Measurements from ENCODE around the gene LMX1B.

The LMX1B gene

DNA sequence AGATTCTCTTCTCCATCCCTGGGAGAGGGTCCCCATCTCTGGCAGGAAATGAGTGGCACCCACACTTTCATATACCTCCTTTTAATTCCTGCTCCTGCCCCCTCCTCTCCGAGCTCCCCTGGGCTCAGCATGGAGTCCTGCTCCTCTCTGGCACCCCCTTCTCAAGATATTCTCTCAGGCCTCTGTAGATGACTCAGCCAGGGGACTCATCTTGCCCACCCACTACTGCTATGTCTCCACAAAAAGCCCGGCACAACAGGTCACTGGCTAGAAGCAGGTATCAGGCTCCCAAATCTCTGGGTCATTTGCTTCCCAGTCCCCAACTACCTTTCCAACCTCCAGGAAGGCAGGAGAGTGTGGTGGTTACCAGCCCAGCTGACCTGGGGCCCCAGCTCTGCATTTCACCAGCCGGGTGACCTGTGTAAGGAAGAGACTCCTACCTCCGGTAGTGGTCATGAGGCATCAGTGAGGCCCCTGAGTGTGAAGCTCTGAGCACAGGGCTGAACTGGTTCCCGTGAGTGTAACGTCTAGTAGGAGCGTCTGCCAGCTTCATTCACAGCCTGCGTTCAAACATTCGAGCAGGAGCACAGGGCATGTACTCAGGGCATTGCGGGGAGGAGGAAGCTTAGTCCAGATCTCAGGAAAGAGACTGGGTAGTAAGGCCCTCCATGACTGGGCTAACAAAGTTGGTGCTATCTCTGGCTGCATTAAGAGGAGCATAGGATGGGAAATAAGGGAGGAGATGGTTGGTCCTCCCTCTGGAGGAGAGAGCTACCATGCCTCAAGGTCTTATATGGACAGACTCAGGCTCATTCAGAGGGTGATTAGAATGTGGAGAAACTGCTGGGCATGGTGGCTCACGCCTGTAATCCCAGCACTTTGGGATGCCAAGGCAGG is 63.7 kb downstream of the LMX1B start:
- Histone ChIP-seq H3K4me1 (ENCODE audit: control insufficient read depth, insufficient read depth, low read length) (no peaks in the 10 kb centered on the region), H3K9me3 (ENCODE audit: control insufficient read depth, low read length) (no peaks in the 10 kb centered on the region), H3K36me3 (ENCODE audit: control insufficient read depth, insufficient read depth, low read length, severe bottlenecking) (no peaks in the 10 kb centered on the region), H3K27me3 (replicated peaks; ENCODE audit: control insufficient read depth, insufficient read depth, low read length) (peaks cover 55% of the 10 kb centered on the region), H3K9ac (ENCODE audit: low read length) (no peak overlapping the region), H3K4me3 (ENCODE audit: low read length) (no peak overlapping the region)
- no peak for DNase-seq (ENCODE audit: low read depth)

DNA sequence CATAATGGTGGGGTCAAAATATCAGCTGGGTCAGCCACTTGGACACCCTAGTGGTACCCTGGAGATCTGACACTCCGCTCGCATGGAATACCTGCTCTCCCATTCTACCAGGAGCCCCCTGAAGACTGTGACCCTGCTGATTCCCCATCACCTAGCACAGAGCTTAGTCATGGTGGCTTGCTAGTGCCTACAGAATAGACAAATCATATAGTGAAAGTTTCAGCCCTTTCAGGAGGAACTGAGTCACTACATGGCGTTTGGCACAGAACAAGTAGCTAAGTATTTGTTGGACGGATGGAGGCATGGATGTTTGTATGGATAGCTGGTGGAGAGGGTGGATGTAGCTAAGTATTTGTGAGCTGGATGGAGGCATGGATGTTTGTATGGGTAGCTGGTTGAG is 65.3 kb downstream of the LMX1B start:
- no peaks in the 10 kb centered on the region for H3K9me3 ChIP-seq (ENCODE audit: control insufficient read depth, low read length)
- no peaks in the 10 kb centered on the region for H3K4me1 ChIP-seq (ENCODE audit: control insufficient read depth, insufficient read depth, low read length)
- peaks cover 48% of the 10 kb centered on the region for H3K27me3 ChIP-seq (replicated peaks; ENCODE audit: control insufficient read depth, insufficient read depth, low read length)
- DNase-seq (ENCODE audit: low read depth): no peak
- H3K9ac ChIP-seq (ENCODE audit: low read length): no peak overlapping the region
- H3K36me3 ChIP-seq (ENCODE audit: control insufficient read depth, insufficient read depth, low read length, severe bottlenecking): no peaks in the 10 kb centered on the region
- H3K4me3 ChIP-seq (ENCODE audit: low read length): no peak overlapping the region

DNA sequence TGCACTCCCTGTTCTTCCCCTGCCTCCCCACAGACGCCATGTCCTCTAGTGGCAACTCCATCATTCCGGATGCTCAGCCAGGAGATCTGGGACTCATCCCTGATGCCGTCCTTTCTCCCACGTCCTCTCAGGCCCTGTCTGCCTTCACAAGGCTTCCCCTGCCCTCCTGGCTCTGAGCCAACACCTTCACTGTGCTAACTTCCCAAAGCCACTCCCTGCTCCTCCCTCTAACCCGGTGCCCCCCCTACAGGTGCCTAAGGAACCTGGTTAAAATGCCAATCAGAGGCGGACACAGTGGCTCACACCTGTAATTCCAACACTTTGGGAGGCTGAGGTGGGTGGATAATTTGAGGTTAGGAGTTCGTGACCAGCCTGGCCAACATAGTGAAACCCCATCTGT is 67.6 kb downstream of the LMX1B start:
- Histone ChIP-seq H3K27me3 (replicated peaks; ENCODE audit: control insufficient read depth, insufficient read depth, low read length) (peaks cover 43% of the 10 kb centered on the region), H3K4me3 (ENCODE audit: low read length) (no peak overlapping the region)
- no peak for DNase-seq (ENCODE audit: low read depth)

DNA sequence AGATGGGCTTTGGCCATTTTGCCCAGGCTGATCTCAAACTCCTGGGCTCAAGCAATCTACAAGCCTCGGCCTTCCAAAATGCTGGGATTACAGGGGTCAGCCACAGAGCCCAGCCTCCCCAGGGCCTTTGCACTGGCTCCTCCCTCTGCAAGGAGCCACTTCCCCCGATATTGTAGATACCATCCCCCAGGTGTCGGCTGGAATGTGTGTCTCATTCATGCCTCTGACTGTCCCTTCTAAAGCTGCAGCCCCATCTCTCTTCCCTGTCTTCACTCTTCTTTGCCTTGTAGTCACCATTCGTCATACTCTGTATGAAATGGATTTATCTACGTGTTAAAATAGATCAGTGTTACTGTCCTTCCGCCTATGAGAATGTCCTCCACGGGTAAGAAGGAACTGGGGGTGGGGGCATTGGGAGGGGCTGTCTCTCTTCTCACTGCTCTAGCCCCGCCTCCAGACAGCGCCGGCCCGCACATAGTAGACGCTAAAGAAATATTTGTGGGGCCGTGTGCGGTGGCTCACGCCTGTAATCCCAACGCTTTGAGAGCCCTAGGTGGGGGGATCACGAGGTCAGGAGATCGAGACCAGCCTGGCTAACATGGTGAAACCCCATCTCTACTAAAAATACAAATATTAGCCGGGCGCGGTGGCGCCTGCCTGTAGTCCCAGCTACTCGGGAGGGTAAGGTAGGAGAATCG is 68.5 kb downstream of the LMX1B start:
- Histone ChIP-seq H3K9me3 (ENCODE audit: control insufficient read depth, low read length) (no peaks in the 10 kb centered on the region), H3K9ac (ENCODE audit: low read length) (no peak overlapping the region), H3K27me3 (replicated peaks; ENCODE audit: control insufficient read depth, insufficient read depth, low read length) (peaks cover 40% of the 10 kb centered on the region), H3K4me3 (ENCODE audit: low read length) (no peak overlapping the region), H3K36me3 (ENCODE audit: control insufficient read depth, insufficient read depth, low read length, severe bottlenecking) (no peaks in the 10 kb centered on the region), H3K4me1 (ENCODE audit: control insufficient read depth, insufficient read depth, low read length) (no peaks in the 10 kb centered on the region)
- no peak for DNase-seq (ENCODE audit: low read depth)

More for the DNA sequence above, 67.6 kb downstream of the LMX1B start:
- Histone ChIP-seq H3K9me3 (ENCODE audit: control insufficient read depth, low read length) (no peaks in the 10 kb centered on the region), H3K4me1 (ENCODE audit: control insufficient read depth, insufficient read depth, low read length) (no peaks in the 10 kb centered on the region), H3K36me3 (ENCODE audit: control insufficient read depth, insufficient read depth, low read length, severe bottlenecking) (no peaks in the 10 kb centered on the region), H3K9ac (ENCODE audit: low read length) (no peak overlapping the region)

DNA sequence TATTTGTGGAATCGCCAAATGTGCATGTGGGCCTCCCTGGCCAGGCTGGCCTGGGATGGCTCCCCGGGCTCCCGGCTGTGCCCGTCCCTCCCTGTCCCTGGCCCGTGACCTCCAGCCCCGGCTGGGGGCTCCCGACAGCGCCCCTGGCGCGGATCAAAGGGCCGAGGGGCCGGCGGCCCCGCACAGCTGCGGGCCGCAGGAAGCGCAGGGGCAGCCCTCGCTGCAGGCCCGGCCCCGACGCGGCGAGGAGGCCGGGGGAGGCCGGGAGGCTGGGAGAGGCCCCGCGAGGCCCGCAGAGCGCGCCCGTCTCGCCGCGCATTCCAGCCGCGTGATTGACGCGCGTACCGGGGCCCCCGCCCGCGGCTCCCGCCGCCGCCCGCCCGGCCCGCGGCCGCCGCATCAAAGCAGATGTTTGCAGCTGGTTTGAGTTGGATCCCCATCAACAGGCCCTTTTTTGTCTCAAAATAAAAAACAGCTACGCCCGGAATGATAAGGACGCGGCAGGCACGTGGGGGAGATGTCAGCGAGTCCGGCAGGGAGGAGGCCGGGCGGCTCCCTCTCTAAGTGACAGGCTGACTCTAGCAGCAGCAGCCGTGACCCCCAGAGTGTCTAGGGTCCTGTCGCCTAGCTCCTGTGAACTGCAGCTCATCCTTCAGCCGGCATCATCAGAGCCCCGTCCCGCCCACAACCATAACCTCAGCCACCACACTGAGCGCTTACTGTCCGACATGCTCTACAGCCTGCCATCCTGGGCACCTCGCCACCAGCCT is 69.4 kb downstream of the LMX1B start:
- no peaks in the 10 kb centered on the region for H3K9me3 ChIP-seq (ENCODE audit: control insufficient read depth, low read length)
- H3K4me1 ChIP-seq (ENCODE audit: control insufficient read depth, insufficient read depth, low read length): no peaks in the 10 kb centered on the region
- H3K36me3 ChIP-seq (ENCODE audit: control insufficient read depth, insufficient read depth, low read length, severe bottlenecking): no peaks in the 10 kb centered on the region
- peaks cover 42% of the 10 kb centered on the region for H3K27me3 ChIP-seq (replicated peaks; ENCODE audit: control insufficient read depth, insufficient read depth, low read length)
- DNase-seq (ENCODE audit: low read depth): peak; percentile 50
- no peak overlapping the region for H3K9ac ChIP-seq (ENCODE audit: low read length)
- no peak overlapping the region for H3K4me3 ChIP-seq (ENCODE audit: low read length)

DNA sequence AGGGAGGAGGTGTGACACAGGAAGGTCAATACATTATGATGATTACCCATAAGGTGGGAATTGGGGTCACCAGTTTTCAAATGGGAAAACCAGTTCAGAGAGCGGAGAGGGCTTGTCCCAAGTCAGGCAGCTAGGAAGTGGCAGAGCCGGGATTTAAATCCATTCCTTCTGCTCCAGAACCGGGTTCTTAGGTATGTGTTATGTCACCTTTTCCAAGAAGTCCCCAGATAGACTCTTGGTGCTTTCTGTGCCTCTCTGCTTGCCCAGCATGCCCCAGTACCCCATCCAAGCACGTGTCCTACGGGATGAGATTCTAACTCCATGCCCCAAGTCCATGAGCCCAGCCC is 69.9 kb downstream of the LMX1B start:
- no peaks in the 10 kb centered on the region for H3K9me3 ChIP-seq (ENCODE audit: control insufficient read depth, low read length)
- H3K36me3 ChIP-seq (ENCODE audit: control insufficient read depth, insufficient read depth, low read length, severe bottlenecking): no peaks in the 10 kb centered on the region
- H3K4me1 ChIP-seq (ENCODE audit: control insufficient read depth, insufficient read depth, low read length): no peaks in the 10 kb centered on the region
- no peak for DNase-seq (ENCODE audit: low read depth)
- H3K27me3 ChIP-seq (replicated peaks; ENCODE audit: control insufficient read depth, insufficient read depth, low read length): peaks cover 45% of the 10 kb centered on the region
- no peak overlapping the region for H3K4me3 ChIP-seq (ENCODE audit: low read length)
- no peak overlapping the region for H3K9ac ChIP-seq (ENCODE audit: low read length)

DNA sequence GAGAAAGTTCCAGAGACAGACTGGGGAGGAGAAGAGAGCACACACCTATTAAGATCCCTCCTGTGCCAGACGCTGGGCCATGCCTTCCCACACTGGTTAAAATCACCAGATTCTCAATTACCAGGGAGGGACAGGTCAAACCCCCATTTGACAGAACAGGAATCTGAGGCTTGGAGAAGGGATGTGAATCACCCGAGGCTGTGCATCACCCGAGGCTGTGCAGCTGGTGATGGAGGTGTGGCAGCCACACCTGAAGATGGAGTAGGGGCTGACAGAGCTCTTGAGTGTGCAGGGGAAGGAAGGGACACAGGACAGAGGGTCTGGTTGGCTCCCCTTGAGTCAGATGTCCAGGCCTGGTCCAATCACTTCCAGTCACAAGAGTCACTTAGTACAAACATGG is 70.6 kb downstream of the LMX1B start:
- Histone ChIP-seq H3K4me3 (ENCODE audit: low read length) (no peak overlapping the region), H3K9ac (ENCODE audit: low read length) (no peak overlapping the region), H3K4me1 (ENCODE audit: control insufficient read depth, insufficient read depth, low read length) (no peaks in the 10 kb centered on the region), H3K36me3 (ENCODE audit: control insufficient read depth, insufficient read depth, low read length, severe bottlenecking) (no peaks in the 10 kb centered on the region), H3K9me3 (ENCODE audit: control insufficient read depth, low read length) (no peaks in the 10 kb centered on the region), H3K27me3 (replicated peaks; ENCODE audit: control insufficient read depth, insufficient read depth, low read length) (peaks cover 52% of the 10 kb centered on the region)
- no peak for DNase-seq (ENCODE audit: low read depth)

DNA sequence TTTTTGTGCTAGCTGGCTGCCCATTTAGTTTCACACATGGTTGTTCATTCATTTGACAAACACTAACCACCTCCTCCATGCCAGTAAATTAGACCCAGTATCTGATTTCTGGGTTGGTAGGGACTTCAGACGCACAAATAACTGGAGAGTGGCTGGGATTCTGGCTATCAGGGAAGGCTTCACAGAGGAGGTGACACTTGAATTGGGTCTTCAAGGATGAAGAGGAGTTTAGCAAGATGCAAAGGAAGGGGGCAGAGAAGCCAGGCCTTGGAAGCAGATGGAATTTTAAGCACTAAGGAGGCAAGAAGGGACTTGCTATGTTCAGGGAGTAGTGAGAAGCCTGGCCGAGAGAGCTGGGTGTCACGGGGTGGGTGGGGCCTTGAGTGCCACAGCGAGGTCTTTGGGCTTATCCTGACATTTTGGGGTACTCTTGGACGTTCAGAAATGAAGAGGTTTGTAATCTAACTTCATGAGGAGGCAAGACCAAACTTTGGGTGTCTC is 71.3 kb downstream of the LMX1B start:
- Histone ChIP-seq H3K27me3 (replicated peaks; ENCODE audit: control insufficient read depth, insufficient read depth, low read length) (peaks cover 57% of the 10 kb centered on the region), H3K4me3 (ENCODE audit: low read length) (no peak overlapping the region), H3K4me1 (ENCODE audit: control insufficient read depth, insufficient read depth, low read length) (no peaks in the 10 kb centered on the region), H3K36me3 (ENCODE audit: control insufficient read depth, insufficient read depth, low read length, severe bottlenecking) (no peaks in the 10 kb centered on the region), H3K9me3 (ENCODE audit: control insufficient read depth, low read length) (no peaks in the 10 kb centered on the region), H3K9ac (ENCODE audit: low read length) (no peak overlapping the region)
- DNase-seq (ENCODE audit: low read depth): no peak

DNA sequence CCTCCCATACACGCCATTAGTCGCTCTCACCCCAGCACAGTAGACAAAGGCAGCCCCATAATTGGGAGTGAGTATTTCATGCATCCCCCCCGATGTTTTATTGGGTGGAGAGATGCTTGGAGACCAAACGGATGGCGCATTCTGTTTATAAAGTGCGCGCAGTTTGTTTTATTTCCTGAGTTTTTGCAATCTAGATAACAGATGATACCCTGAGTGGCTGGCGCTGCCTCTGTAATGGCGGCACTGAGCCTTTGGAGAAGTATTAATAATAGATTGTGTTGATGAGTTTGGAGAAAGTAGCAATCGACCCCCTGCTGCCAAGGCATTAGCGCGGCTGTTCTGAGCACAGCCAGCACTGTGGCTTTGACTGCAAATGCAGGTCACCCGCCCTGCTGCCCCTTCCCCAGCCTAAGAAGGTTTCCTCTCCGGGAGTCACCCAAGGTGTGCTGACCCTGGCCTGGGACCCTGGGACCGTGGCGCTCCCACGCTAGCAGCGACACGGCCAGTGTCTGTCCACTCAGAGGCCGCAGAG is 74.3 kb downstream of the LMX1B start:
- no peak for DNase-seq (ENCODE audit: low read depth)
- H3K27me3 ChIP-seq (replicated peaks; ENCODE audit: control insufficient read depth, insufficient read depth, low read length): peaks cover 65% of the 10 kb centered on the region
- no peaks in the 10 kb centered on the region for H3K9me3 ChIP-seq (ENCODE audit: control insufficient read depth, low read length)
- no peak overlapping the region for H3K4me3 ChIP-seq (ENCODE audit: low read length)
- H3K4me1 ChIP-seq (ENCODE audit: control insufficient read depth, insufficient read depth, low read length): no peaks in the 10 kb centered on the region
- H3K9ac ChIP-seq (ENCODE audit: low read length): no peak overlapping the region
- H3K36me3 ChIP-seq (ENCODE audit: control insufficient read depth, insufficient read depth, low read length, severe bottlenecking): no peaks in the 10 kb centered on the region

DNA sequence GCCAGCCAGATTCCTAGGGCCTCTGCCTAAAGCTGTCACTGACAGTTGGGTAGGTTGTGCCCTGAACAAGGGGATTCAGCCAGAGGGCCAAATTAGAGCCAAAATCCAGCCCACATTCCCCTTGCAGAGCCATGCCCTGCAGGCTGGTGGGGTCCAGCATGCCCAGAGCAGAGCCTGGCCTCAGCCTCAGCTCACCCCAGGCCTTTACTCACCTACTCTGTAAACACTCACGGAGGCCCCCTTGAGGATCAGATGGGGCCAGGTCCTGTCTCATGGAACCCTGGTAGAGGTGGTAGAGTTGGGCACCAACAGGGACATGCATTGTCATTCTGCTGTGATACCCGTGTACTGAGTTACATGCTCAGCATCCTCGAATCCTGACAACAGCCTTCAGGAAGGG is 74.9 kb downstream of the LMX1B start:
- no peak overlapping the region for H3K9ac ChIP-seq (ENCODE audit: low read length)
- no peaks in the 10 kb centered on the region for H3K4me1 ChIP-seq (ENCODE audit: control insufficient read depth, insufficient read depth, low read length)
- H3K27me3 ChIP-seq (replicated peaks; ENCODE audit: control insufficient read depth, insufficient read depth, low read length): peaks cover 61% of the 10 kb centered on the region
- no peaks in the 10 kb centered on the region for H3K36me3 ChIP-seq (ENCODE audit: control insufficient read depth, insufficient read depth, low read length, severe bottlenecking)
- H3K4me3 ChIP-seq (ENCODE audit: low read length): no peak overlapping the region
- H3K9me3 ChIP-seq (ENCODE audit: control insufficient read depth, low read length): no peaks in the 10 kb centered on the region
- no peak for DNase-seq (ENCODE audit: low read depth)

All from adipocyte (in vitro differentiated cells).